RWPE1 (cell line): ENCODE data around the gene RXRA.

Experiments used
- CTCF ChIA-PET: fragments of 350-600 bp; sonication (Branson Sonifier 250); formaldehyde crosslinking; extraction: SDS; loops from one replicate; lab custom pipeline; 2021; lab: Yijun Ruan, JAX
- POLR2A ChIA-PET: fragments of 400-600 bp; formaldehyde crosslinking; extraction: SDS; loops from one replicate; lab custom pipeline; 2020; ENCODE audit warnings: antibody characterized with exemption; ENCODE audit not compliant: low non-redundant PET; lab: Yijun Ruan, JAX
- DNase-seq: peaks from one replicate; pipeline ENCODE4 v3.0.0; 2012; ENCODE audit warnings: low spot score
- H3K27ac ChIP-seq: fragments of 450-650 bp; 2 replicates; pipeline ENCODE4 v1.5.1; 2017
- TF ChIP-seq, protein P1 (sequence below): fragments of 450-650 bp; conservative IDR thresholded peaks from 2 replicates; pipeline ENCODE4 v1.5.1; 2017; ENCODE audit warnings: low read depth, mild to moderate bottlenecking

RXRA gene

DNA sequence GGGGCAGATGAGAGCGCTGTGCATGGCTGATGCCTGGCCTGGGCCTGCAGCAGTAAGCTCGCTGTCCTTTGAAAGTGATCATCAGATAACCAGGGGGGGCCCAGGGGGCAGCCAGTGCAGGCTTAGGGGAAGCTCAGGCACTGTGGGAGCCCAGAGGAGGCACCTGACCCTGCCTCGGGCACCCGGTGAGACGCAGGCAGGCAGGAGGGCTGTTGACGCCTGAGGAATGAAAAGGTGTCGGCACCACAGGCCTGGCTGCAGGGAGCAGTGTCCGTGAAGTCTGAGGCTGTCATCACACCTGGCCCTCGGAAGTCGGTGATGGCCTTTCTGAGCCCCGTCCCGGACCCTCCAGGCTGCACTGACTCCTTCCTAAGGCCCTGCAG lies 84.6 kb downstream of the RXRA start:
- ChIA-PET POLR2A (interaction anchor here (0.5 to 0.8 kb wide), 3 partner anchors 31 to 55 kb away, joined by 3 read pairs; no protein-coding TSS in a partner anchor), CTCF (interaction anchor here (0.7 to 2.0 kb wide), 4 partner anchors 11 to 242 kb away, joined by 3 to 7 read pairs (median 4); no protein-coding TSS in a partner anchor)
- no peak for DNase-seq
- TF ChIP-seq, protein P1, sequence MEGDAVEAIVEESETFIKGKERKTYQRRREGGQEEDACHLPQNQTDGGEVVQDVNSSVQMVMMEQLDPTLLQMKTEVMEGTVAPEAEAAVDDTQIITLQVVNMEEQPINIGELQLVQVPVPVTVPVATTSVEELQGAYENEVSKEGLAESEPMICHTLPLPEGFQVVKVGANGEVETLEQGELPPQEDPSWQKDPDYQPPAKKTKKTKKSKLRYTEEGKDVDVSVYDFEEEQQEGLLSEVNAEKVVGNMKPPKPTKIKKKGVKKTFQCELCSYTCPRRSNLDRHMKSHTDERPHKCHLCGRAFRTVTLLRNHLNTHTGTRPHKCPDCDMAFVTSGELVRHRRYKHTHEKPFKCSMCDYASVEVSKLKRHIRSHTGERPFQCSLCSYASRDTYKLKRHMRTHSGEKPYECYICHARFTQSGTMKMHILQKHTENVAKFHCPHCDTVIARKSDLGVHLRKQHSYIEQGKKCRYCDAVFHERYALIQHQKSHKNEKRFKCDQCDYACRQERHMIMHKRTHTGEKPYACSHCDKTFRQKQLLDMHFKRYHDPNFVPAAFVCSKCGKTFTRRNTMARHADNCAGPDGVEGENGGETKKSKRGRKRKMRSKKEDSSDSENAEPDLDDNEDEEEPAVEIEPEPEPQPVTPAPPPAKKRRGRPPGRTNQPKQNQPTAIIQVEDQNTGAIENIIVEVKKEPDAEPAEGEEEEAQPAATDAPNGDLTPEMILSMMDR = no peak
- H3K27ac ChIP-seq = peak overlapping the region; percentile 97

DNA sequence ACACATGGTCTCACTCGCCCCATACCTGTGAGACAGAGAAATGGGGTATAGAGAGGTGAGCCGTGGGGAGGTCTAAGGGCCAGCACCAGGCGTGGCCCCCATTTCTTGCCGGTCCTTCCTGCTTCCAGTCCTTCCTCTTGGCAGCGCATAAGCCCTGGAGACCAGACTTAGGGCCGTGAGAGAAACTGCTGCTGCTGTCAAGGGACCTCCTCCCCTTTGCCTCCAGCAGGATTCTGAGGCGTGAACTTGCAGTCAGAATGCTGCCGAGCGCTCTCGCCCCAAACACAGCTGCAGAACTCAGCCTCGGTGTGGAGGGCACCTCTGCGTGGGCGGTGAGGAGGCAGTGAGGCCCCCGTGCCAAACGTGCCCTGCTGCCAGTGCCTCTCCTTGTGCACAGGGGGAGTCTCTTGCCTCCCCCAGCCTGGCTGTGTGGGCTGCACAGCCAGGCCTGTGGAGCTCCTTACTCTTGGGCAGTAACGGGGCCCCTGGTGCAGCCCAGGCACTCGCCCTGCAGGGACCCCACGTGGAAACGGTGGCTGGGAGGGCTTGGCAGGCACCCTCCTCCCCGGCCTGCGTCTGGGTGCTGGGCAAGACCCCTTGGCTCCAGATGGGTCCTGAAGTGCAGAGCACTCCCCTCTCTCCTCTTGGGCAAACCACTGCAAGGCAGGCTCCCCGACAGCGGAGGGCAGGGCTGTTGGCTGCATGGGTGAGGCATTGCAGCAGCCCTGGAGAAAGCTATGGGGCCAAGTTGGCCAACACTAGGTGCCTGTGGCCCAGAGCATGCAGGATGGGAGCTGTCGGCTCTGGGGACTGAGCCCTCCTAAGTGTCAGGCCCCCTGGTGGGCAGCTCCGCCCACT lies 85.4 kb downstream of the RXRA start:
- ChIA-PET POLR2A (interaction anchor here (0.8 kb wide), 1 partner anchor 46 kb away, joined by 3 read pairs; no protein-coding TSS in a partner anchor), CTCF (interaction anchor here (0.7 to 2.0 kb wide), 5 partner anchors 11 to 241 kb away, joined by 3 to 7 read pairs (median 3); no protein-coding TSS in a partner anchor)
- DNase-seq = no peak
- TF ChIP-seq, protein P1 = no peak
- peak overlapping the region; percentile 97 for H3K27ac ChIP-seq

DNA sequence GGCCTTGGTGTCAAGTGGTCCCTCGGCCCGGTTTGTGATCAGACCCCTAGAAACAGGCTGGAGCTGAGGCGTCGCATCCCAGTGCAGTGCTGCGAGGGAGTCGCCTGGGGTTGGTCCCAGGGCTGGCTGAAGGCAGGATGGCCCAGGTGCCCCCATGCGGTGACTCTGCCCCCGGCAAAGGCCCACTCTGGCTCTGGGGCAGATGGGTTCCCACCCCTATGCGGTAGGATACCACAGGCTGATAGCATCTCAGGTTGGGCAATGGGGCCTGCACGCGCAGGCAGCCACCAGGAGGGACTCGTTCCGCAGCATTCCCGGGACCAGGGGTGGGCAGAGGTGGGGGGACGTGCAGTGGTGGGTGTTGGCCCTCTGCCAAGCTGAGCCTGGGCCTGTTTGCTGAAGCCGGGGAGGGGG lies 86.0 kb downstream of the RXRA start:
- no peak for DNase-seq
- TF ChIP-seq, protein P1 = no peak
- ChIA-PET CTCF (interaction anchor here (0.6 to 2.4 kb wide), 6 partner anchors 11 to 252 kb away, joined by 3 to 19 read pairs (median 6); no protein-coding TSS in a partner anchor), POLR2A (no interaction called here)
- peak overlapping the region; percentile 97 for H3K27ac ChIP-seq

DNA sequence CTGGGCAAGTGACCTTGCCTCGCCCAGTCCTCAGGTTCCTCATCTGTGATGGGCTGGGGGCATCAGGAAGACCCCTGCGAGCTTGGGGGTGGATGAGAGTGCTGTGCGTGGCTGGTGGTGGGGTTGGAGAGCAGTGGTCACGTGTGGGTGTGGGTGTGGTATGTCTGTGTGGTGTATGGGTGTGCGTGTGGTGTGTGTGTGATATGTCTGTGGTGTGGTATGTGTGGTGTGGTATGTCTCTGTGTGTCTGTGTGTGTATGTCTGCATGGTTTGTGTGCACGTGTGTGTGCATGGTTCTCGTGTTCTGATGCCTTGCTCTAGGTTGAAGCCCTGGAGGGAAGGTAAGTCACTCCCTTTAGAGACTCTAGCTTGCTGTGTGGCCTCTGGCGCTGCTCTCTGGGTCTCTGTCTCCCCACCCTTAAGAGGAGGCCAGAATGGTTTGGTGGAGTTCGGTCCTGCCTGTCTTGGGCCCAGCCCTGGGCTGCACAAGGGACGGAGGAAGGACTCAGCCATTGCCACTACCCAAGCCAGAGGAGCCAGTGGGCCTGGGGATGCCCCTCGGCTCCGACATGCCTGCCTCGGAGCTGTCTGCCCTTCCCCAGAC lies 87.0 kb downstream of the RXRA start:
- ChIA-PET CTCF (interaction anchor here (0.5 to 2.4 kb wide), 7 partner anchors 30 to 1810 kb away, joined by 3 to 19 read pairs (median 6); no protein-coding TSS in a partner anchor), POLR2A (interaction anchor here (0.6 kb wide), 1 partner anchor 499 kb away, joined by 3 read pairs; no protein-coding TSS in a partner anchor)
- TF ChIP-seq, protein P1 = no peak
- no peak for DNase-seq
- H3K27ac ChIP-seq = peak overlapping the region; percentile 97

DNA sequence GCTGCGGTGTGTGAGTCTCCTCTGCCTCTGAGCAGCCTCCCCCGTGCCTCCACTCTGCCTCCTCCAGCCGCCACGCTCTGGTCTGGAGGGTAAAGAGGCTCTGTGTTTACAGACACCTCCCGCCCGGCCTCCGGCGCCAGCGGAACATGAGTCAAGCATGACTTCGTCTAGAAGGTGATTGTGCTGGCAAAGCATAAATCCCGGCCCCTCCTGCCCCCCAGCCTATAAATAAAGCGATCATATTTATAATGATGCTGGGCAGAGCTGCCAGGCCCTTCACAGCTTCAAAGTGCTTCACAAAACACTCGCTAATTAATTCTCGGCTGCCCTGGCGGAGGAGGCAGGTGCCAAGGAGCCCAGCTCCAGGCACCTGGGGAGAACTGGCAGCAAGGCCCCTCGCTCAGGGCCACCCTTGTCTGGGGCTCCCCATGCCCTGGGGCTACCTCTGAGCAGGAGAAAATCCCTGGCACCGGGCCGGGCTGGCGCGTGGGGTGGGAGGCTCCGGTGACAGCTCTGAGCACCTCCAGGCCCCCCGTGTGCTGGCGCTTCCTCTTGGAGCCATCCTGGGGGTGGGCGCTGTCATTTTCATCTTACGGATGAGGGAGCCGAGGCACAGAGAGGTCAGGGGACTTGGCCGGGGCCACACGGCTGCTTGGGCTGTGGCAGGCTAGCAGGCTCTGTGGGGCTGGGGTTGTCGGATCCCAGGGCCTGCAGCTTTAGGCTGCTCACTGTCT lies 87.8 kb downstream of the RXRA start:
- DNase-seq = peak; percentile 97
- ChIA-PET CTCF (interaction anchor here (0.6 to 2.4 kb wide), 5 partner anchors 29 to 559 kb away, joined by 3 to 19 read pairs (median 4); no protein-coding TSS in a partner anchor), POLR2A (interaction anchor here (0.6 kb wide), 1 partner anchor 498 kb away, joined by 3 read pairs; no protein-coding TSS in a partner anchor)
- peak overlapping the region; percentile 97 for H3K27ac ChIP-seq
- TF ChIP-seq, protein P1 = no peak
